HG03378 (cell line): Measurements from ENCODE around the gene UPK1A.
"Not testable (repeated sequence)": the region's sequence is repeated elsewhere in the genome, so short reads cannot be mapped to it uniquely, and the experiment has no call there.

Source experiments
- ATAC-seq: cut with Tn5 transposase; IDR thresholded peaks from one replicate; pipeline ENCODE4 v1.9.1; 2021; ENCODE audit warnings: mild to moderate bottlenecking, moderate library complexity; ENCODE audit not compliant: unreplicated experiment

The UPK1A gene

DNA sequence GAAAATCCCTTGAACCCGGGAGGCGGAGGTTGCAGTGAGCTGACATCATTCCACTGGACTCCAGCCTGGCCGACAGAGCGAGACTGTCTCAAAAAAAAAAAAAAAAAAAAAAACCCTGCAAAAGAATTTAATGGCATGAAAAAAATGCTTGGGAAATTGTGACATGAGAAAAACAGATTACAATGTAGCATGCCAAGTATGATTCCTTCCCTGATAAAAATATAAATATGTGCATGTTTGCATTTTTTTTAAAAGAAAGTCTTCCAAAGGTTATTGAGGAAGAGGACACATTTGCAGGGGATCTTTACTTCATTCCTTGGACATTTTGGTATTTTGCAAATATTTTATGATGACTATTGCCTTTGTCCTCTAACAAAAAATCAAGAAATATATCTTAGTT is 23.5 kb downstream of the UPK1A start:
- no peak for ATAC-seq

DNA sequence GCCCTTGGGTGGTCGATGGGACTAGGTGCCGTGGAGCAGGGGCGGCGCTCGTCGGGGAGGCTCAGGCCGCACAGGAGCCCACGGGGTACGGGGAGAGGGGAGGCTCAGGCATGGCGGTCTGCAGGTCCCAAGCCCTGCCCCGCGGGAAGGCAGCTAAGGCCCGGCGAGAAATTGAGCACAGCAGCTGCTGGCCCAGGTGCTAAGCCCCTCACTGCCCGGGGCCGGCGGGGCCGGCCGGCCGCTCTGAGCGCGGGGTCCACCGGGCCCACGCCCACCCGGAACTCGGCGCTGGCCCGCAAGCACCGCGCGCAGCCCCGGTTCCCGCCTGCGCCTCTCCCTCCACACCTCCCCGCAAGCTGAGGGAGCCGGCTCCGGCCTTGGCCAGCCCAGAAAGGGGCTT is 24.8 kb downstream of the UPK1A start:
- not testable (repeated sequence) for ATAC-seq

DNA sequence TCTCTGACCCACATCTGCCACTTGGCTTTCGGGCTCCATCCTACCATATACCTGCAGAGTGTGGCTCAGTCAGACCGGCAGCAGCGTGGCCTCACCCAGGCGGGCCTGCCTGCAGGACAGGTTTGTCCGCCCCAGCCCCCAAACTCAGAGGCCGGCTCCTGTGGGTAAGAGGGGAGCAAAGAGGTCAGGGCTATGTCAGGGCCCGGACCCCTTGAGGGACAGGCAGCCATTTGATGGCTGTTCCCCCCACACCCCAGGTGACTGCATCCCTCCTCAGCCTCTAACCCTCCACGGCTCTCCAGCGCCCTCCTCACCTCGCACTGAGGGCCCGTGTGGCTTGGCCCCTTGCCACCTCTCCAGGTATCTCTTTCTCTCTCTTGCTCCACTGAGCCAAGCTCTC is 25.7 kb downstream of the UPK1A start:
- no peak for ATAC-seq

DNA sequence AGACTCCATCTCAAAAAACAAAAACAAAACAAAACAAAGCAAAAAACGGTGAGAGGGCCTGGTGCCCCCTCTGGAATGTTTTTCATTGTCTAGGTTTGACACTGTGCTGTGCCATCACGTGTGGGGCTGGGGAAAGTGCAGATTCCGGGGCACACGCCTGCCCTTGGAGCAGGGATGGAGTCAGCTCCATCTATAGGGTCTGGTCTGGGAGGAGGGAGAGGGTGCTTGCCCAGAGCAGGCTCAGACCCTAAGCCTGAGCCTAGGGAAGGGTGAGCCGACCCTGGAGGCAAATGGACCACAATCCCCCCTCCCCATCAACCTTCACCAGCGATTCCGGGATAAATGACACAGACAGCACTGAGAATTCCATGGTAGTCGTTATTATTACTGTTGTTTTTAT is 27.1 kb downstream of the UPK1A start:
- ATAC-seq, result no peak

DNA sequence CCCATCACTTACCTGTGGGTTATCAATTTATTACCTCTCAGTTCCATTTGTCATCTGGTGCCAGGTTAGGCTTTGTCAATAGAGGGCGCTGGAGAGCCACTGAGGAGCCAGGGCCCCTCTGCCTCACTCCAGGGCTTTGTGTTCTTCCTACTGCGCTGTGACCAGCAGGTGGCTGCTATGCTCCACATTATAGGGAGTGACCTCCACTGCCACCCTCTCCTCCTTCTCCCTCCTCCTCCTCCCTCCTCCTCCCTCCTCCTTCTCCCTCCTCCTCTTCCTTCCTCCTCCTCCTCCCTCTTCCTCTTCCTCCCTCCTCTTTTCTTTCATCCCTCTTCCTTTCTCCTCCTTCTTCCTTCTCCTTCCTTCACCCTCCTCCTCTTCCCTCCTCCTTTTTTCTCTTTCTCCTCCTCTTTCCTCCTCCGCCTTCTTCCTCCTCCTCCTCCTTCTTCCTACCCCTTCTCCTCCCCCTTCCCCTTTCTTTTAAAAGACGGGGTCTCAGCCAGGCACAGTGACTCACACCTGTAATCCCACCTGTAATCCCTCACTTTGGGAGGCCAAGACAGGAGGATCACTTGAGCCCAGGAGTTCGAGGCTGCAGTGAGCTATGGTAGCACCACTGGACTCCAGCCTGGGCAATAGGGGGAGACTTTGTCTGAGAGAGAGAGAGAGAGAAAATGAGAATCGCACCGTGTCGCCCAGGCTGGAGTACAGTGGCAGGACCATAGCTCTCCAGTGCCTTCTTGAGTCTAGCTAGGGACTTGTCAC is 27.7 kb downstream of the UPK1A start:
- ATAC-seq, result peak; percentile 80

DNA sequence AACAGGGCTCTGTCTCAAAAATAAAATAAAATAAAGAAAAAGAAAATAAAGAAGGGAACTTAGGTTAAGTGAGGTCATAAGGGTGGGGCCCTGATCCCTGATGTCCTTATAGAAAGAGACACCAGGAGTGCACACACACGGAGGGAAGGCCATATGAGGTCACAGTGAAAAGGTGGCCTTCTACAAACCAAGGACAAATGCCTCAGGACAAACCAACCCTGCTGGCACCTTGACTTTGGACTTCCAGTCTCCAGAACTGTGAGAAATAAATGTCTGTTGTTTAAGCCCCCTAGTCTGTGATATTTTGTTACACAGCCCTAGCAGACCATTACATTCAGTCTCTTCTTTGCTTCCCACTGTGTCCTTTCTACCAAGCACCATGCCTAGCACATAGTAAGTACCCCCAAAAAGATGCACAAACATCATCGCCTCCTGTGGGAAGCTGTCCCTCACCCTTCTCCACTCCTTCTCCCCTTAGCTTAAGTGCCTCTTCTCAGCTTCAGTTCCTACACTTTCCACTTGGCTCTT is 29.6 kb downstream of the UPK1A start:
- no peak for ATAC-seq

DNA sequence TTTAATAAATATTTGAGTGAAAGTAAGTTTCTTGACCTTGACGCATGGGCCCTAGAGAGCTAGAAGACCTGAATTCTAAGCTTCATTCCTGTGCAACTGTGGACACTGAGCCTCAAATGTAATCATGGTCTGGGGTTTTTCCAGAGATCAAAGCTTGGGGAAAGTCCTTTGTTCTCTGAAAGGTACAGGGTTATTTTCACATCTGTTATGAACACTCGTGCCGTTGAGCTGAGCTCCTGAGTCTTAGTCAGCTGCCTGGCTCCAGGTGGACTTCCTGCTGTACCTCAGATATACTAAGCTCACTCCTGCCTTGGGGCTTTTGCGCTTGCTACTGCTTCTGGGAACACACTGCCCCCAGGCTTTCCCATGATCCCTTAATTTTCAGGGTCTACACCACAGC is 30.5 kb downstream of the UPK1A start:
- ATAC-seq, result no peak

DNA sequence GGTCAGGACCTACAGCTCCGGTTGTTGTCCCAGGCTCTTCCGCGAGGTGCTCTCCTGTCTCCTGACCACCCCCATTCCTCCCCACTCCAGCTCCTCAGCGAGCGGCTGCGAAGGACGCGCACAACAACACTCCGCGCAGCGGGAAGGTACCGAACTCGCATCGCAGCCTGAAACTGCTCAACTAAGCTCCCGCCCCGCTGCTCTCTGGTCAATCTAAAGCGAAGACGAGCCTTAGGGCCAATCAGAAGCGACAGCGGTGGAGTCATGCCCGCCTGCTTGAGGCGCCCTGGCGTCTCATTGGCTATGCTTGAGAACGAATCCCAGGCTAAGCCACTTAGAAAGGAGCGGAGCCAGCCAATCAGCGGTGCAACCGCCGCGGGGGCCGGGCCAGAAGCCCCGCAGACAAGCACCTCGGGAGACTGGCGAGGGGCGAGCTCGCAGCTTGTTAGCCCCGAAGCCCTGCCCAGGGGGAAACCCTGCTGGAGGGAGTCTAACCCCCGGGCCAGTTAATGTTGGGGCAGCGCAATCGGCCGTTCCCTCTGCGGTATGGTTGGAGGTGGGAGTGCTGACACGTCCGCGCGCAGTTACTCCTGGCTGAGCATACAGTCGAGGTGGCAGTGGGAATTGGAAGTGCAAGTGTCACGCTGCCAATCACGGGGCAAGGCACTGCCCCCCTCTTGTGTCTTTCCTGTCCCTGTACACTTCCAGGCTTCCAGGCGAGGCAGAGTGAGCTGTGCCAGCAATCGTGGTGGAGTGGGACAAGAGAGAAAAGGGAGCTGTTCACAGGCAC is 36.1 kb downstream of the UPK1A start:
- peak; percentile 92 for ATAC-seq

DNA sequence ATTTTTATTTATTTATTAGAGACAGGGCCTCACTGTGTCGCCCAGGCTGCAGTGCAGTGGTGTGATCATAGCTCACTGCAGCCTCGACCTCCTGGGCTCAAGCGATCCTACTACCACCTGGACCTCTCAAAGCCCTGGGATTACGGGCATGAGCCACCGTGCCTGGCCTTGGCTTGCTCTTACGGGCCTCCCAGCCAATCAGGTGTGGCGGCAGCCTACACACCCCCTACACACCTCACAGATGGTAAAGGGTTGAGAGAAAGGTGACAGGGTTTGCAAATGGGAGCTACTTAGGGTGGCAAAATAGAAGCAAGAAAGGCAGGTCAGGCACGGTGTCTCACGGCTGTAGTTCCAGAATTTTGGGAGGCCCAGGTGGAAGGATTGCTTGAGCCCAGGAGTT is 37.0 kb downstream of the UPK1A start:
- ATAC-seq, result no peak

DNA sequence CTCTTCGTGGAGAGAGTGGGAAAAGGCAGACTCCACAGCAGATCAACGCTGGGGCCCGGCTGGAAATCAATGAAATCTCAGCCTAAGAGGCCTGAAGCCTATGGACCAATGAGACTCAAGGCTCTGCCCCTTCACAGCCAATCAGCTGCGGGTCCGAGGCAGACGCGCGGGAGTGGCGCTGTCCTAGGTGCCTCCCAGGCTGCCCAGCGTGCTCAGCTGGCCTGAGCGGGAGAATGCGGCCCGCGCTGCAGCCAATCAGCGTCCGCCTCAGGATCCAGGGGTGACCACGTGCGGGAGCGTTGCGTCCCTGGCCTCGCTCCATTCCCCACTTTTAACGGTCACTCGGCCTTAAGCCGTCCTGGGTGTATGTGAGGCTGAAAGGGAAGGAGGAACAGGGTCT is 37.9 kb downstream of the UPK1A start, which contains the start of gene ZBTB32:
TSS of gene ZBTB32 (plus strand) at position 341 of the 400 bp plus-strand sequence. CDS start 10,069 bp downstream, outside the sequence.
- no peak for ATAC-seq

DNA sequence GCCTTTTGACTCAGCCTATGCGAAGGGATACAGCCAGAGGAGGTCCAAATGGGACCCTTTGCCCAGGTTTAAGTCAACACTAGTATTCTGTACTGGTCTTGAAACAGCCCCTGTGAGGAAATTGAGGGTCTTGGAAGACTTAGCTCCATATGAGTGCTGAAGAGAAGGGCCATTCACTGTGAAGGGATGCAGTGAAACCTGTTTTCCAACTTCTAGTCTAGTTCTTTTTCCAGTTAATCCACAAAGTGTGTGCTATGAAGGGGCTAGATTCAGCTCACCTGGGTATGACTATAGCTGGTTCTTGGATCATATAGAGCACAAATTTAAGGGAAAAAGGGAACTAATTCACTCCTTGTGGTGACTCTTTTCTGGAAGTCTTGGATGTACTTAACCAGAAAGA is 42.1 kb downstream of the UPK1A start:
- no peak for ATAC-seq

DNA sequence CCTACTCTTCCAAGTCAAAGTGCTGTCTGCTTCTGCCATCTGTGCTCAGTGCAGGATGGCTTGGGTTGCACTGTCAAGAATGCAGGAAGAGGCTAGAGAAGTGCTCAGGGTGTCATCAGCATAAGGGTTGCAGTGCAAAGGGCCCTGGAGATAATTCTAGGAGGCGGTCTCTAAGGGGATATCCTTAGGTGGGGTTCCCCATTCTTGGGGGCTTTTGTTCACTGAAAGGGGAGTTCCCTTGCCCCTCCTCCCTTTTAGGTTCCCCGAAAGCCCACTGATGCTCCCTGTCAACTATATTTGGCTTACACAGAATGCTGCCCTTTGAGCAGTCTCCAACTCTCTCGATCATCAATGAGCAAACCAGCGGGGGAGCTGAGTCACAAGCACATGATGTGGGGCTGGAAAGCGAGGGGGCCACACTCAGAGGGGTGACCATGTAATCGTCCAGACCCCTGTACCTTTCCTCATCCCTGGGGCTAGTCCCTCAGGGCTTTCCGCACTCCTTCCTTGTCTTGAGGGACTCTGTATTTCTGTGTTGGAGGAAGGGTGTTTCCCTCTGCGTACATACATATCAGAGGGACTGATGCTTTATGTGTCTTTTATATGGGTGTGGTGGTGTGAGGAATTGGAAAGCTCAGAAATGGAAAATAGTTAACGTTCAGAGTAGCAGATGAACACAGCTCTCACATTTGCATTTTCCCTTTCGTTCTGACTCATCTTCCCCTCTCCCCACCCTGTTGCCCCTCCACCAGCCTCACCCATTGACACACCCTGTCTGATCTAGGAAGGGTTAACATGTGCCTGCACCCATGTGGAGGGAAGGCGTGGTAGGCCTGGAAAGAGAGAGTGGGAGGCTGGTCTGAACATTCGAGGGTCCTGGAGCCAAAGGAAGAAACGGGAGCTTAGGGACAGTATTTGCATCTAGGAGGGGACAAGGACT is 44.7 kb downstream of the UPK1A start:
- ATAC-seq, result peak; percentile 31

DNA sequence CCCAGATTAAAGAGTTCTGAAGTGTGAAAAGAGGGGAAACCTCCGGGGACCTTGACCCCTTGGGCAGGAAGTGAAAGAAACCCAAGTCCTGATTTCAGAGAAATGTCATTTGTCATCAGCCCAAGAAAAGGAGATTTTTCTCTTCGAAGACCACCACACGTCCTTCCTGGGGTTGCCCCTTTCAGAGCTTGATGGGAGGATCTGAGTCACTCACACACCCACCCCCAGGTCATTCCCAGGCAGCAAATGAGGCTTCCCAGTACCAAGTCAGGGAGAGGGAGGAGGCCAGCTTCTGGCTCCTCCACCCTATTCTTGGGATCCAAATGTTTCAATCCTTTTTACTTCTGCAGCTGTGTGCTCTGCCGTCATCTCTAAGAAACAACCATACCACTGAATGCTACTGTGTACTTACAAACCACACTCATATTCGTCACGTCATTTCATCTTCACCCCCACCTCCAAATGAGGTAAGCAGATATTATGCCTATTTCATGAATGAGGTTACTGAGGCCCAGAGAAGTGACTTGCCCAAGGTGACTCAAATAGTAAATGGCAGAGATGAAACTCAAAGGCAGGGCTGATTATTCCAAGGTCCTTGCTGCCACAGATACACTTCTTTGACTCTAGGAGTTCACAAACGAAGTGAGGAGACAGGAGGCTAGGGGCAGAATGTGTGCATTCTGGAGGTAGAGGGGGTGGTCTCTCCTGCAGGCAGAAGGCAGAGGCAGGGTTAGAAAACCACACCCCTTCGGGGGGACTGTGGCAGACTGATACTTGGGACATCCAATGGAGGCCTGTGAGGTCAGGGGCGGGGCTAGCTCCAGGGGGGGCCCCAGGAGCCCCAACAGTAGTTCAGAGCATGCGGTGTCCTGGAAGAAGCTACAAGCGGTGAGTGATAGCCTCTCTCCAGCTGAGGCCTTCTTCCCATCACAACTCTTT is 46.5 kb downstream of the UPK1A start:
- peak; percentile 18 for ATAC-seq

DNA sequence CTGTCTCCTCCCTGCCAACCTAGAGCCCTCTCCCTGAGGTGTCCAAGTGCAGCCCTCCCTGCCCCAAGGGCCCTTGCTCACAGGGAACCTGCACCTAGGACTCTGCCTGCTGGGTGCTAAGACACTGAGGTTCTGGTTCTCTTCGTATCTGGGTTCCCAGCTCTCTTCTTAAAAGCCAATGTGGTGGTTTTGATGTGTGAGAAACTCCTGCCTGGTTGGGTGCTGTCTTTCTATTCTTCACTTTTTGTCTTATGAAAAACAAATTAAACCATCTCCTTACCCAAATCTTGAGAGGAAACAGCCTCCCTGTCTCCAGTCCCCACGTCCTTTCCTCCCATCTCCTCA is 47.2 kb downstream of the UPK1A start:
- no peak for ATAC-seq

DNA sequence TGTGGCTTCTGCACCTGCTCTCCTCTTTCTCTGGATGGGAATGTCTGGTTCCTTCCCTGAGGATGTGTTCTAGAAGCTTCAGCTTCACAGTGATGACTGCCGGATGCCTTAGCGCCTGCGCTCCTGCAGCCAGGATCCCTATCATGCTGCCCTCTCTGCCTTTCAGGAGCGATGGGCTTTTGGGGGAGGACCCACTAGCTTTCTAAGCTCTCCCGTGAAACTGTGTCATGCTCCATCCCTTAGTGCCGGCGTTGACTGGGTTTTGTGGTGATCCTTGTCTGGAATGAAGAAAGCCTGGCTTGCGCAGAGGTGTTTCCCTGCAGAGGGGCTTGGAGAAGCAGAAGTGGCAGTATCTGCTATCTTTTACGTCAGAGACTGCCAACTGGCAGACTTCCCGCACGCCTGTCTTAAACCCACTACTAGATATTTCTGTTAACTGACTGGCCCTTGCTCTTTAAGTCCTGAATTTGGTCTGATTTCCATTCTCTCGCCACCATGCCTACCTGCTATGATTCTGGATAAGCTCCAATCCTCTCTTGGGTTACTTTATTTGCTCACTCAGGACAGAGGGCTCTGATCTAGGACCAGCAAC is 47.7 kb downstream of the UPK1A start:
- no peak for ATAC-seq

DNA sequence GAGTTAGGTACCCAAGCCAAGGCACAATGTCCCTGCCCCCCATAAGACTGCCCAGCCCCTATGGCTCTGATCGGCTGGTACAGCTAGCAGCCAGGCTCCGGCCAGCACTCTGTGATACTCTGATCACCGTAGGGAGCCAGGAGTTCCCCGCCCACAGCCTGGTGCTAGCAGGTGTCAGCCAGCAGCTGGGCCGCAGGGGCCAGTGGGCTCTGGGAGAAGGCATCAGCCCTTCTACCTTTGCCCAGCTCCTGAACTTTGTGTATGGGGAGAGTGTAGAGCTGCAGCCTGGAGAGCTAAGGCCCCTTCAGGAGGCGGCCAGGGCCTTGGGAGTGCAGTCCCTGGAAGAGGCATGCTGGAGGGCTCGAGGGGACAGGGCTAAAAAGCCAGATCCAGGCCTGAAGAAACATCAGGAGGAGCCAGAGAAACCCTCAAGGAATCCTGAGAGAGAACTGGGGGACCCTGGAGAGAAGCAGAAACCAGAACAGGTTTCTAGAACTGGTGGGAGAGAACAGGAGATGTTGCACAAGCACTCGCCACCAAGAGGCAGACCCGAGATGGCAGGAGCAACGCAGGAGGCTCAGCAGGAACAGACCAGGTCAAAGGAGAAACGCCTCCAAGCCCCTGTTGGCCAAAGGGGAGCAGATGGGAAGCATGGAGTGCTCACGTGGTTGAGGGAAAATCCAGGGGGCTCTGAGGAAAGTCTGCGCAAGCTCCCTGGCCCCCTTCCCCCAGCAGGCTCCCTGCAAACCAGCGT is 48.5 kb downstream of the UPK1A start:
- no peak for ATAC-seq

DNA sequence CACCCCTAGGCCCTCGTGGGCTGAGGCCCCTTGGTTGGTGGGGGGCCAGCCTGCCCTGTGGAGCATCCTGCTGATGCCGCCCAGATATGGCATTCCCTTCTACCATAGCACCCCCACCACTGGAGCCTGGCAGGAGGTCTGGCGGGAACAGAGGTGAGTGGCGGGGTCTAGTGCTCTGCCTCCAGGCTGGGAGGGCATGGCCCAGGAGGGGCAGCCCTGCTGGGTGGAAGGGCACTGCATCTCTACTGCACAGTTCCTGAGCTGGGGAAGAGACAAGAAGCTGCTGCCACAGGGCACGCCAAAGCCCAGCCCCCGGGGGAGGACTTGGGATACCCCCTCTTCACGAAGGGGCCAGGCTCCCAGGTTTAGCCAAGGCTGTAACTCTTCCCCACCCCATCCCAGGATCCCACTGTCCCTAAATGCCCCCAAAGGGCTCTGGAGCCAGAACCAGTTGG is 49.1 kb downstream of the UPK1A start:
- no peak for ATAC-seq

DNA sequence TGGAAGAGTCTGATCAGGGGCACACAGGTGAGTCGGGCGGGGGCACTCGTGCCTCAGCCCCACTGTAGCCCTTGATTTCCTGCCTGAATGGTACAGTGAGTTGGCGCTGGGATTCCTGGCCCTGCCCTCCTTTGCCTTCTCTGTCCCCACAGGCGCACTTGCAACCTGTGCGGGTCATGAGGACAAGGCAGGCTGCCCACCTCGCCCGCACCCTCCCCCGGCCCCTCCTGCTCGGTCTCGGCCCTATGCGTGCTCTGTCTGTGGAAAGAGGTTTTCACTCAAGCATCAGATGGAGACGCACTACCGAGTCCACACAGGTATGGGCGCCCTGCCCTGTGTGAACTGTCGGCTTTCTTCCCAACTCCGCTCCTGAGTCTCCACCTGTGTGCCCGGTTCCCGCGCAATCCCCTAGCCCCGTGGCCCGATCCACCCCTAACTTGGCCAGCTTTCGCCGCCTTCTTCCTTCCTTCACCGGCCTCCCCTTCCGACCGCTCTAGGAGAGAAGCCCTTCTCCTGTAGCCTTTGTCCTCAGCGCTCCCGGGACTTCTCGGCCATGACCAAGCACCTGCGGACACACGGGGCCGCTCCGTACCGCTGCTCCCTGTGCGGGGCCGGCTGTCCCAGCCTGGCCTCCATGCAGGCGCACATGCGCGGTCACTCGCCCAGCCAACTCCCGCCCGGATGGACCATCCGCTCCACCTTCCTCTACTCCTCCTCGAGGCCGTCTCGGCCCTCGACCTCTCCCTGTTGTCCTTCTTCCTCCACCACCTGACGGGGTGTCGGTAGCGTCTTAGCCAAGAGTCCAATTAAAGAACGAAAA is 49.9 kb downstream of the UPK1A start:
- ATAC-seq, result no peak
